Stimulated activated naive CD8-positive, alpha-beta T cell treated with anti-CD3 and anti-CD28 coated beads, Interleukin-15, Interleukin-2, amounts not matched to agents 100 ng/mL and 50 ng/mL, for 24 hours (primary cell): ENCODE data around the gene RHPN2.
"Not testable (repeated sequence)": the region's sequence is repeated elsewhere in the genome, so short reads cannot be mapped to it uniquely, and the experiment has no call there.

ENCODE experiments used
- H3K27ac Mint-ChIP-seq: one replicate; pipeline ENCODE4 v1.8.0; 2021; ENCODE audit warnings: mild to moderate bottlenecking, mixed read lengths
- H3K27me3 Mint-ChIP-seq: one replicate; pipeline ENCODE4 v1.8.0; 2021; ENCODE audit warnings: mixed read lengths
- H3K36me3 Mint-ChIP-seq: one replicate; pipeline ENCODE4 v1.8.0; 2021; ENCODE audit warnings: low read depth, mixed read lengths
- H3K4me1 Mint-ChIP-seq: one replicate; pipeline ENCODE4 v1.8.0; 2021; ENCODE audit warnings: low read depth, mixed read lengths
- H3K4me3 Mint-ChIP-seq: one replicate; pipeline ENCODE4 v1.8.0; 2021; ENCODE audit warnings: mild to moderate bottlenecking, mixed read lengths
- H3K9me3 Mint-ChIP-seq: one replicate; pipeline ENCODE4 v1.8.0; 2021; ENCODE audit warnings: mixed read lengths

Gene RHPN2

GRCh38 chr19:32982488-32982887 is 82.2 kb downstream of the RHPN2 start:
- not testable (repeated sequence) for H3K4me3 Mint-ChIP-seq, H3K27ac Mint-ChIP-seq, H3K36me3 Mint-ChIP-seq, H3K9me3 Mint-ChIP-seq, H3K27me3 Mint-ChIP-seq, H3K4me1 Mint-ChIP-seq

GRCh38 chr19:32979807-32980206 is 84.9 kb downstream of the RHPN2 start:
- H3K36me3 Mint-ChIP-seq, H3K9me3 Mint-ChIP-seq, H3K27ac Mint-ChIP-seq, H3K27me3 Mint-ChIP-seq, H3K4me3 Mint-ChIP-seq, H3K4me1 Mint-ChIP-seq: not testable (repeated sequence)

GRCh38 chr19:32977813-32978212 is 86.9 kb downstream of the RHPN2 start:
- H3K4me3 Mint-ChIP-seq, H3K27ac Mint-ChIP-seq, H3K27me3 Mint-ChIP-seq, H3K4me1 Mint-ChIP-seq, H3K9me3 Mint-ChIP-seq, H3K36me3 Mint-ChIP-seq: not testable (repeated sequence)

DNA sequence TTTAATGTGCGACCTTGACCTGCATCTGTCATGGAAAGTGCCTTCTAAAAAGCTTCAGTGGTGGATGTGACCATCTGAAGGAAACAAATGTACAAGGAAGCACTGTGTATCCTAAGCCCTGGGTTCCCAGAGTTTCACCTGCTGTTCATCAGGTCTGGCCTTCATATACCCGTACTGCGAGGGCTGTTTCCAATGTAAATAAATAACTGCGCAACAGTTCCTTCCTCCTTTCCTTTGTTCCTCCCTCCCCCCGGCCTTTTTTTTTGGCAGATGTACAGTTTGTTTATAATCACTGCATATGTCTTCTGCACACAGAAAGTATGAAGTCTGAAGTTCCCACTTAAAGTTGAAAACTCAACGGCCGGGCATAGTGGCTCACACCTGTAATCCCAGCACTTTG is 87.4 kb downstream of the RHPN2 start:
- no peaks in the 10 kb centered on the region for H3K27me3 Mint-ChIP-seq
- peaks cover 10% of the 10 kb centered on the region for H3K36me3 Mint-ChIP-seq
- no peaks in the 10 kb centered on the region for H3K9me3 Mint-ChIP-seq
- peaks cover 10% of the 10 kb centered on the region for H3K4me1 Mint-ChIP-seq
- H3K27ac Mint-ChIP-seq = no peak overlapping the region
- H3K4me3 Mint-ChIP-seq = no peak overlapping the region

DNA sequence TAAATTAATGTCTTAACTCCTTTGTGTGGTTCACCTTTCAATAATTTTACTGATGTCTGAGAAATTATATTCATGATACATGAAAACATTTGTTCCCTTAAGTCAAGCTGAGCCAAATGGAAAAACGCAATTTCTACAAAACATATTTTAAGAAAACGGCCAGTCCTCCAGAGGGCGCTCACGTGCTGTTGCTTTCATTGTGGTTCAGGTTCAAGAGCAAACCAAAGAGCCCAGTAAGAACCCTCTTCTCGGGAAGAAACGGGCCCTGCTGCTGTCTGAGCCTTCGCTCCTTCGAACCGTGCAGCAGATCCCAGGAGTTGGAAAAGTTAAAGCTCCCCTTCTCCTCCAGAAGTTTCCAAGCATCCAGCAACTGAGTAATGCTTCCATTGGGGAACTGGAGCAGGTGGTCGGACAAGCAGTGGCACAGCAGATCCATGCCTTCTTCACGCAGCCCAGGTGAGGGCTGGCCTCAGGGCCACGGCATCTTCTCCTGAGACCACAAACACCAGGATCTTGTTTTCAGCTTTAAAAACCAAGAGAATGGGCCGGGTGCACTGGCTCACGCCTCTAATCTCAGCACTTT is 88.4 kb downstream of the RHPN2 start:
- H3K4me1 Mint-ChIP-seq = peaks cover 18% of the 10 kb centered on the region
- no peak overlapping the region for H3K4me3 Mint-ChIP-seq
- peaks cover 10% of the 10 kb centered on the region for H3K36me3 Mint-ChIP-seq
- H3K27ac Mint-ChIP-seq = no peak overlapping the region
- H3K27me3 Mint-ChIP-seq = no peaks in the 10 kb centered on the region
- H3K9me3 Mint-ChIP-seq = no peaks in the 10 kb centered on the region

- Mint-ChIP-seq H3K27ac (peak within 1 kb of the TSS; percentile 91), H3K4me1 (peaks cover 26% of the 10 kb centered on the region), H3K36me3 (peaks cover 16% of the 10 kb centered on the region), H3K4me3 (peak within 1 kb of the TSS; percentile 99), H3K27me3 (no peaks in the 10 kb centered on the region), H3K9me3 (no peaks in the 10 kb centered on the region)
Measured at GRCh38 chr19:32971715-32972540, 92.8 kb downstream of the RHPN2 start, which contains the start of the genes CEP89 and FAAP24. Gene CEP89 (minus strand): TSS chr19:32971958. CDS start chr19:32971874, 84 bp downstream. Gene FAAP24 (plus strand): TSS chr19:32972242. CDS start chr19:32973197, 955 bp downstream.

DNA sequence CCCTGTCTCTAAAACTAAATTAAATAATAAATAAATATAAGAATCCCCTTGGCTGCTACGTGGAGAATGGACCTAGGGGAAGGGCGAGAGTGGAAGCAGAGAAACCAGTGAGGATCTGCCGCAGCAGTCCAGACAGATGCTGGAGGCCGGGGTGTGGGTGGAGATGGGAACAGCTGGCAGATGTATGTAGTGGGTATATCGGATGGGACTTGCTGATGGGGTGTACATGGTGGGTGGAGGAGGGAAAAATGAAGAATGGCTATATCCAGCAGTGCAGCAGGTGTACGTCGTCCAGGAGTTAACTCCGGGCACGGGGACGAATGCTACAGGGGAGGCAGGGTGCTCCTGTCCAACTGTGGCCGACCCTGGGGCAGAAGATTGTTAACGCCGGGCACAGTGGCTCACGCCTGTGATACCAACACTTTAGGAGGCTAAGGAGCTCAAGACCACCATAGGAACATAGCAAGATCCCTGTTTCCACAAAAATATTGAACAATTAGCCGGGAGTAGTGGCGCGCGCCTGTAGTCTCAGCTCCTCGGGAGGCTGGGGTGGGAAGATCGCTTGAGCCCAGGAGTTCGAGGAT is 93.6 kb downstream of the RHPN2 start:
- Mint-ChIP-seq H3K4me1 (peaks cover 25% of the 10 kb centered on the region), H3K9me3 (no peaks in the 10 kb centered on the region), H3K36me3 (peaks cover 12% of the 10 kb centered on the region)

DNA sequence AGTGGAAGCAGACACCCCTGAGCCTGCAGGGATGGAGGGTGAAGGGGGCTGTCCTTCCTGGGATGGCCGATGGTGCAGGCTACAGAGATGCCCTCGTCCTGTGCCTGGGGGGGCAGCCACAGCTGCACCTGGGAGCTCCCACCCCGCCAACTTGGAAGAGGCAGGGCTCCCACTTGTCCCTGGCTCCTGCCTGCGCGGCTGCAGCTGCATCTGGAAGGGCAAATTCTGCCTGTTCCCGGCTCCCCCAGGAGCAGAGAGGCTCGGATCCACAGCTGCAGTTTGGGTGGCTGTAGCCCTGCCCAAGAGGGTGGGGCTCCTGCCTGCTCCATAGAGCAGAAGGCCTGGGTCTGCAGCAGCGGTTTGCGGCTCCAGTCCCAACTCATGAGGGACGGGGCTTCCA is 95.1 kb downstream of the RHPN2 start:
- Mint-ChIP-seq H3K4me1 (peaks cover 20% of the 10 kb centered on the region), H3K27ac (no peak overlapping the region), H3K27me3 (no peaks in the 10 kb centered on the region), H3K36me3 (peaks cover 6% of the 10 kb centered on the region), H3K4me3 (no peak overlapping the region), H3K9me3 (no peaks in the 10 kb centered on the region)

More for the DNA sequence above, 93.6 kb downstream of the RHPN2 start:
- no peaks in the 10 kb centered on the region for H3K27me3 Mint-ChIP-seq
- H3K27ac Mint-ChIP-seq = peak overlapping the region; percentile 91
- peak overlapping the region; percentile 99 for H3K4me3 Mint-ChIP-seq

DNA sequence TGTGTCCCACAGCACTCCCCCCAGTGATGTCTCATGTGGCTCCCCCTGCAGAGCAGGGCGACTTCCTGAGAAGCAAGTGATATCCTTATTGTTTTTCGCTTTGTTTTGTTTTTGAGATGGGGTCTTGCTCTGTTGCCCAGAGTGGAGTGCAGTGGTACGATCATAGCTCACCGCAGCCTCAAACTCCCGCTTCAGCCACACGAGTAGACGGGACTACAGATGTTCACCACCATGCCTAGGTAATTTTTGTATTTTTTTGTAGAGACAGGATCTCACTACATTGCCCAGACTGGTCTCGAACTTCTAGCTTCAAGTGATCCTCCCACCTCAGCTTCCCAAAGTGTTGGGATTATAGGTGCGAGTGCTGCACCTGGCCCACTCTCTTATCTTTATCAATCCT is 97.9 kb downstream of the RHPN2 start:
- Mint-ChIP-seq H3K36me3 (peaks cover 22% of the 10 kb centered on the region), H3K4me1 (peaks cover 10% of the 10 kb centered on the region), H3K4me3 (no peak overlapping the region), H3K9me3 (no peaks in the 10 kb centered on the region), H3K27ac (no peak overlapping the region), H3K27me3 (no peaks in the 10 kb centered on the region)

DNA sequence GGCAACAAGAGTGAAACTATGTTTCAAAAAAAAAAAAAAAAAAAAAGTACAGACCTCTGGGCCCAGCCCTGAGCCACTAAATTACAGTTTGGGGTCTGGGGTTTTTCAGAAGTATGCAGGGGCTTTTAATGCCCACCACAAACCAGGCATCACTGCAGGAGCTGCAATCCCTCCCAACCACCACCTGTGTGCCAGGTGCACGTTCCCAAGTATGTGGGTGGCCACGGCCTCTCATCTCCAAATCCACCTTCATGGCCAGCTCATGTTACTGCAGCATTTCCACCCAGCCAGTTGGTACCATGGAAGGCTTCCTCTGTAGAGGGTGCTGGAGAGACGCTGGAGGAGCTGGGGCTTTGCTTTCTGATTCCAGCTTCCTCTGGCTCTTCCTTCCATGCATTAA is 119.4 kb downstream of the RHPN2 start:
- Mint-ChIP-seq H3K4me1 (no peaks in the 10 kb centered on the region), H3K9me3 (no peaks in the 10 kb centered on the region), H3K27ac (no peak overlapping the region), H3K4me3 (no peak overlapping the region), H3K36me3 (peaks cover 55% of the 10 kb centered on the region), H3K27me3 (no peaks in the 10 kb centered on the region)

- H3K27ac Mint-ChIP-seq, H3K4me3 Mint-ChIP-seq, H3K9me3 Mint-ChIP-seq, H3K4me1 Mint-ChIP-seq, H3K27me3 Mint-ChIP-seq: not testable (repeated sequence)
- peaks cover 39% of the 10 kb centered on the region for H3K36me3 Mint-ChIP-seq
Measured at GRCh38 chr19:32941273-32941672, 123.4 kb downstream of the RHPN2 start.

DNA sequence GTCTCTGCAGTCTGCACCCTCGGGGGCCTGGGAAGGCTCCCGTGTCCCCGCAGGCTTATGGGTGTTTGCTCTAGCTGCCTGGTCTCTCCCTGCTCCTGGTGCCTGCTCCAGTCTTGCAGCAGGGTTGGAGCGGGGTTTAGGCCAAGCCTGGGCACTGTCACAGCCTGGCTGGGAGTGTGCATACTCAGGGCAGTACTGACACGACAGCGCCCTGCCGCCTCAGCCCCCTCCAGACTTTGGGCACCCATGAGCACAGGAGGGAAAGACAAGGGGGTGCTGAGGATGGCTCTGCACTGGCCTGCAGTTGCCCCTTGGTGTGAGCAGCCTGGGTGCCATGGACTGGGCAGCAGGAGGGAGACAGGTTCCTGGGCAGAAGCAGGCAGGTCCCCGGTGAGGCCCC is 128.6 kb downstream of the RHPN2 start:
- Mint-ChIP-seq H3K27ac (no peak overlapping the region), H3K27me3 (no peaks in the 10 kb centered on the region), H3K36me3 (peaks cover 35% of the 10 kb centered on the region), H3K4me3 (no peak overlapping the region), H3K4me1 (no peaks in the 10 kb centered on the region), H3K9me3 (no peaks in the 10 kb centered on the region)

- H3K27ac Mint-ChIP-seq = no peak overlapping the region
- H3K4me3 Mint-ChIP-seq = no peak overlapping the region
- no peaks in the 10 kb centered on the region for H3K9me3 Mint-ChIP-seq
- peaks cover 39% of the 10 kb centered on the region for H3K36me3 Mint-ChIP-seq
- no peaks in the 10 kb centered on the region for H3K27me3 Mint-ChIP-seq
- no peaks in the 10 kb centered on the region for H3K4me1 Mint-ChIP-seq
Measured at GRCh38 chr19:32935629-32936028, 129.1 kb downstream of the RHPN2 start.

GRCh38 chr19:32933571-32933970 is 131.1 kb downstream of the RHPN2 start:
- no peak overlapping the region for H3K27ac Mint-ChIP-seq
- H3K27me3 Mint-ChIP-seq = no peaks in the 10 kb centered on the region
- H3K4me3 Mint-ChIP-seq = no peak overlapping the region
- H3K4me1 Mint-ChIP-seq = no peaks in the 10 kb centered on the region
- H3K9me3 Mint-ChIP-seq = no peaks in the 10 kb centered on the region
- H3K36me3 Mint-ChIP-seq = peaks cover 54% of the 10 kb centered on the region

- H3K4me3 Mint-ChIP-seq = no peak overlapping the region
- H3K9me3 Mint-ChIP-seq = no peaks in the 10 kb centered on the region
- H3K27ac Mint-ChIP-seq = no peak overlapping the region
- no peaks in the 10 kb centered on the region for H3K4me1 Mint-ChIP-seq
- H3K27me3 Mint-ChIP-seq = no peaks in the 10 kb centered on the region
- H3K36me3 Mint-ChIP-seq = peaks cover 59% of the 10 kb centered on the region
Measured at GRCh38 chr19:32930567-32930966, 134.1 kb downstream of the RHPN2 start.
